ENCODE measurements around the gene SPAG16.
"Not testable (repeated sequence)": the region's sequence is repeated elsewhere in the genome, so short reads cannot be mapped to it uniquely, and the experiment has no call there.

SPAG16 gene

DNA sequence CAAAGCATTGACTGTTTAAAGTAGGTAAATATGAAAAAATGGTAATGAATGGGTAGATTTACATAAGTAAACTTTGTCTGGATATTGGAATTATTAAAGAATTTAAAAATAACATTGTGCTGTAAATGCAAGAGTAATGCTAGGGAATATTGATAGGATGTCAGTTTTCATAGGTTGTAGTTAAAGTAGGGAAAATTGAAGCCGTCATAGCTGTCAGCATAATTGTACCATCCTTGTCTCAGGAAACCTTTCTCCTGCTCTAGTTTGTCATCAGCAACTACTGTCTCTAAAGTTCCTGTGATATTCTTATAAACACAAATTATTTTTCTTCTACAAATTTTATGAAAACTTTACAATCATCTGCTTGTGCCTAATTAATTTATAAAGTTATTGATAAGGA, 10.1 kb upstream of the SPAG16 start:
- no peak for DNase-seq

GRCh38 chr2:213275265-213275664, 9.0 kb upstream of the SPAG16 start:
- DNase-seq = no peak

- not testable (repeated sequence) for DNase-seq
Observed at GRCh38 chr2:213277134-213277533, 7.1 kb upstream of the SPAG16 start.

DNA sequence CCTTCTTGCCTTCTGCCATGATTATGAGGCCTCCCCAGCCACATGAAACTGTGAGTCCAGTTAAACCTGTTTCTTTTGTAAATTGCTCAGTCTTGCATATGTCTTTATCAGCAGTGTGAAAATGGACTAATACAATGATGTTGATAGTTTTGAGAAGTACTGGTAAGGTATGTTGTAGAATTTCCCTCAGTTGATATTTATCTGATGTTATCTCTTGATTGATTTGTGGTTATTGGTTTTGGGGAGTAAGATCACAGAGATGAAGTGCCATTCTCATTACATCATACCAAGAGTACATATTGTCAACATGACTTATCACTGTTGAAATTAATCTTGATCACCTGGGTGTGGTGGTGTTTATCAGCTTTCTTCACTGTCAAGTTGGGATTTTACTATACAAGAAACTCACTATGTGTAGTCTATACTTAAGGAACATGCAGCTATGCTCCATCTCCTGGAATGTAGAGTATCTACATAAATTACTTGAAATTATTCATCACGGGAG, 5.1 kb upstream of the SPAG16 start:
- DNase-seq = no peak

- DNase-seq = no peak
Observed at GRCh38 chr2:213279971-213280370, 4.3 kb upstream of the SPAG16 start.

GRCh38 chr2:213281156-213281555, 3.1 kb upstream of the SPAG16 start:
- DNase-seq = no peak

DNA sequence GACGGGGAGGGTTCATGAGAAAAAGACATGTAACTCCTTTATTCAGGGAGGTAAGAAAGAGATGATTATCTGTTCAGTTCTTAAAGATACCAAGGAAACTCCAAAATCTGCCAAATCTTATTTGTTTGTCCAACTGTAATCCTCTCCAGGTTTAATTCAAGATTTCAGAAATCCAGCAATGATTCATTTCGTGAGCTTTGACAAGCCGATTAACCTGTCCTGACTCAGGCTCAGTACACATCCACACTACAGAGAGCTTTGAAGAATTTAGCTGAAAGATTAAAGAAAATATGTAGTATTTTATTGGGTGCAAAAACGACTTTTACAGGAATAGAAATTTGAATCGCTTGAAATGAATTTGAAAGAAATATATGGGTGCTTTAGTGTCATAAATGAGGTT, 1.1 kb downstream of the SPAG16 start:
- DNase-seq = no peak

- DNase-seq = no peak
Observed at GRCh38 chr2:213286161-213286560, 1.9 kb downstream of the SPAG16 start.

GRCh38 chr2:213288913-213289700, 4.8 kb downstream of the SPAG16 start:
- no peak for DNase-seq

DNA sequence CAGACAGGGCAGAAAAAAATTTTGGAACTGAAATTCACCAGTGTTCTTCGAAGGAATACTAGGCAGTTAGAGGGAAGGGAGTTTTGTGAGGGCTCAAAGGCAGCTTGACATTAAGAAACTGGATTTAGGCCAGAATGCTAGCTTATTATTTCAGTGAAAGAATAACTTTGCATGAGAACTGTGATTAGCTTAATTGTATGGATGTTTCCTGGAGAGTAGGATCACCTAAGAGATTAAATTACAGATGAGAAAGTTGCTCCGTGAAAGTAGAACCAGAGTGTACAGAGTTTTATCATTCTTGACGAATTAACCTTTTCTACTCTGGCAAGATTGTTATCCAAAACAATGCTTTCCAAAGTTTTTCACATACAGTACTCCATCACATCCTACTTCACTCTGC, 6.2 kb downstream of the SPAG16 start:
- no peak for DNase-seq

DNA sequence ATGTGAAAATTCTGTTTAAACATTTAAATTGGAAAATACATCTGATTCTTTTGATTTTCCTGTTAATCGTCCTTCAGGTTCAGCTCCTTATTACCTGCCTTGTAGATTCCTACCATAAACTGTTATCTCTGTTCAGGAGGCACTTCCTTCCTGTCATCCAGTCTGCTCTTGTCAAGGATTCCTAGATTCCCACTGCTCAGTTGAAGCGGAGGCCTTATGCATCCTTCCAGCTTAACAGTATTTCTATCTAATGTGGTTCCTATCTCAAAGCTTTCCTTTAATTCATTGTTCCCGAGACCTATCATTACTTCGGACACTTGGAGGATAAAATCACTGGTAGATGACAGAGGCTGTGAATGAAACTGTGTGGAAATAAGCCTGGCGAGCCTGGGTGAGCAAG, 12.0 kb downstream of the SPAG16 start:
- no peak for DNase-seq

- no peak for DNase-seq
Observed at GRCh38 chr2:213306316-213306942, 22.2 kb downstream of the SPAG16 start.

DNA sequence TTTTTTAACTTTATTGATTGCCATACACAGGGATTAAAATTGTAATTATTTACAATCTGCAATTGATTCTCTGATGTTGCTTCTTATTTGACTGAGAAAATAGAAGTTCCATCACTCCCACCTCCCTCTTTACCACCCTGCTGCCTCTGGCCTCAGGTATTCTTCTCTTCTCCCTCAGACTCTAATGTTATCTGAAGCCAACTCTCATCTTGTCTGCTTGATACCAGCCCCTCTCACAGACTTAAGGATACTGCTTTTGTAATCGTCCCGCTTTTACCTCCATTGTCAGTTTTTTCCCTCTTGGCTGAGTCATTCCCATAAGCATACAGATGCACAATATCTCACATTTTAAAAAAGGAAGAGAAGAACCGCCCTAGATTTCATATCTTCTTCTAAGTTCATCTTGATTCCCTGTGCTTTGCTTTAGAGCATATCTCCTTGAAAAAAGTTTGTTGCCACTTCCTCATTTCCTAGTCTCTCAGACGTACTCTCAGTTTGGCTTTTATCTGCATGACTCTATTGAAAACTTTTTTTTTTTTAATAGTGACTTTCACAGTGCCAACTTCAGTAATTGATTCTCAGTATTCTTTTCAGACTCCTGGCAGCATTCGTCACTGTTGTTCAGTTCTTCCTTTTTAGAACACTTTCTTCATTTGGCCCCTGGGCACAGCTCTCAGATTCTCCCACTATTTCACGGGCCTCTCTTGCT, 31.1 kb downstream of the SPAG16 start:
- DNase-seq = no peak

- DNase-seq = no peak
Observed at GRCh38 chr2:213316001-213316735, 31.9 kb downstream of the SPAG16 start.

DNA sequence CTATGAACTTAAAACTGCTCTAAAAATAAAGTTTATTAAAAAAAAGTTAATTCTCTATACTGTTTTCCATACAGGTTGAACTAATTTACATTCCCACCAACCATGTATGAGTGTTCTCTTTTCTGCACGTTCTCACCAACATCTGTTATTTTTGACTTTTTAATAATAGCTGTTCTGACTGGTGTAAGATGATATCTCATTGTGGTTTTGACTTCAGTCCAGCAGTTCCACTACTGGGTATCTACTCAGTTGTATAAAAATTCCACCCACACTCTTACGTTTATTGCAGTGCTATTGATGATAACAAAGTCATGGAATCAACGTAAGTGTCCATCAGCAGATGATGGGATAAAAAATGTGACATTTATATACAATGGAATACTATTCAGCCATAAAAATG, 33.7 kb downstream of the SPAG16 start:
- DNase-seq = no peak

DNA sequence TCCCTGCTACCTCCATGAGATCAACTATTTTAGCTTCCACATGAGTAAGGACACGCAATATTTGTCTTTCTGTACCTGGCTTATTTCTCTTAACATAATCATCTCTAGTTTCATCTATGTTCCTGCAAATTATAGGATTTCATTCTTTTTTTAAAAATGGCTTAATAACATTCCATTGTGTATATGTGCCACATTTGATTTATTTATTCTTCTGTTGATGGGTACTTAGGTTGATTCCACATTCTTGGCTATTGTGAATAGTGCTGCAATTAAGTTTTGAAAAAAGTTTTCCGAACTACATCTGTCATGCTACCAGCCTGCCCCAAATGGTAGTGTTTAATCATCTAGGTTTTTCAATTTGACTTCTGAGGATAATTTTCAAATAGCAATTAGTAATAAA, 36.3 kb downstream of the SPAG16 start:
- no peak for DNase-seq

DNA sequence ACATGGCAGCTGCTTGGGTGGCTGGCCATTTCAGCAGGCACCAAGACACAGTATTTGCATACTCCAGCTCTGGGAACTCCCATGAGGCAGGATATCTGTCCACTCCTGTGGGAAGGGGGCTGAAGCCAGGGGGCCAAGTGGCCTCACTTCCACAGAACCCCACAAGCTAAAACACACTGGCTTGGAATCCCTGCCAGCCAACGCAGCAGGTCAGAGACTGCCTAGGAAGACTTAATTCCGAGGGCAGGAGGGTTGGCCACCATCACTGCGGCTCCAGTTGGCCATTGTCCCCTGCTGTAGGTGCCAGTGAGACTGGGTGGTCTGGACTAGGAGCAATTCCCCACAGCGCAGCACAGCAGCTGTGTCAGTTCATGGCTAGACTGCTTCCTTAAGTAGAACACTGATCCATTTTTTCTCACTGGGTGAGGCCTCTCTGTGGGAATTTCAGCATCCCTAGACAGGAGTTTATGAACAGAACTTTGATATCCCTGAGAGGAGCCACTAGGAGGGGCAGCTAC, 52.0 kb downstream of the SPAG16 start:
- no peak for DNase-seq

- no peak for DNase-seq
Observed at GRCh38 chr2:213353419-213353818, 69.2 kb downstream of the SPAG16 start.

GRCh38 chr2:213376644-213377043, 92.4 kb downstream of the SPAG16 start:
- no peak for DNase-seq

DNA sequence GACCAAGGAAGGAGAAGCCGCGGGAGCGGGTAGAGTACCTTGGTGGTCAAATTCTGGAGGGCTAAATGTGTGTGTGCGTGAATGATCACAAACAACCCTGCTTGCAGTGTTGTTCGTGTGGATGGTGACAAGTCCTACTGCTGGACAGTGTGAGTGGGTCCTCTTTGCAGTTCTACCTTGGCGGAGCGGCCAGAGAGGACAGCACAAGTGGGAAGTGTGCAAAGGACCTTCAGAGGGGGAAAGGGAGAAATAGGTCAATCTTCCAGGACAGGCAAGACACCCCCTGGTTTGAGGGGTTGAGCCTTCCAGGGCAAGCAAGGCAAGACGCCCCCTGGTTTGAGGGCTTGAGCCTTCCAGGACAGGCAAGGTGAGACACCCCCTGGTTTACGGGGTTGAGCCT, 122.8 kb downstream of the SPAG16 start:
- DNase-seq = not testable (repeated sequence)

DNA sequence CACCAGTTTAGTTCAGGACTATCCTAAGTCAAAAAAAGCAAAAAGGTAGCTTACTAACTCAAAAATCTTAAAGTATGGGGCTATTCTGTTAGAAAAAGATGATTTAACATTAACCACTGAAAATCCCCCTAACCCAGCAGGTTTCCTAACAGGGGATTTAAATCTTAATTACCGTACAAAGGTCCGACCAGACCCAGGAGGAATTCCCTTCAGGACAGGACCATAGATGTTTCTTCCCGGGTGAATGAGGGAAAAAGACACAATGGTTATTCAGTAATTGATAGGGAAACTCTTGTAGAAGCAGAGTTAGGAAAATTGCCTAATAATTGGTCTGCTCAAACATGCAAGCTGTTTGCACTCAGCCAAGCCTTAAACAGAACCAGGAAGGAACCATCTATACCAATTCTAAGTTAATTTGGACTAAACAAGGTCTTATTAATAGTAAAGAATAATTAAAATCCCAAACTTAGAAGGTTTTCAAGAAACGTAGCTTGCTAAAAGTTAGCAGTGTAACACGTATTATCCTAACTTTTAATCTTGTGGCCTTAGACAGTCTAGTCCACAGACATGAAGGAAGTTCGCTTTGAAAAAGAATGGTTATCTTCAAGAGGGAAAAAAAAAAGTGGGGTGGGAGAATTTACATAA, 124.3 kb downstream of the SPAG16 start:
- DNase-seq = not testable (repeated sequence)

- DNase-seq = not testable (repeated sequence)
Observed at GRCh38 chr2:213410687-213411086, 126.4 kb downstream of the SPAG16 start.

Measured in right forelimb (tissue), 1 donor.